Hematopoietic multipotent progenitor cell treated with erythropoietin and hydrocortisone succinate and interleukin-3 and kit ligand, for 17 days (in vitro differentiated cells): ENCODE data around the gene KIF26B.
"Not testable (repeated sequence)": the region's sequence is repeated elsewhere in the genome, so short reads cannot be mapped to it uniquely, and the experiment has no call there.

Experiments
- DNase-seq: peaks from one replicate; pipeline ENCODE4 v3.0.0-alpha.2; 2015; ENCODE audit warnings: low spot score

The KIF26B gene

DNA sequence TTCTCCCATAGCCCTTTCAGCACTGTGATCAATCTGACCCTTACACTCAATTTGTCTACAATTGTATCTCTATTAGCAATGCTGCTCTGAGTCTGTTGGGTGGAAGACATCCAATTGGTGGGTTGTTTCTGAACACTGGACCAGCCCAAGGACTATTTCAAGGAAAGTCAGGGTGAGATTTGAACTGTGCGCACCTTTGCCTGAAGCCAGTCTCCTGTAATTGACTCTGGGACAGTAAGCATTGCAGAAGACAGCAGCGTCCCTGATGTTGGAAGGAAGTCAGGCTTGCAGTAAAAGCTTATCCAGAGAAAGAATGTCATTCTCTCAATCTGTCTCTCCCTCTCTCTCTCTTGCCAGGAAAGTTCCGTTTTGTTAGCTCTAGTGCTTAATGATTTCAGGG is 233.9 kb downstream of the KIF26B start:
- DNase-seq: no peak

DNA sequence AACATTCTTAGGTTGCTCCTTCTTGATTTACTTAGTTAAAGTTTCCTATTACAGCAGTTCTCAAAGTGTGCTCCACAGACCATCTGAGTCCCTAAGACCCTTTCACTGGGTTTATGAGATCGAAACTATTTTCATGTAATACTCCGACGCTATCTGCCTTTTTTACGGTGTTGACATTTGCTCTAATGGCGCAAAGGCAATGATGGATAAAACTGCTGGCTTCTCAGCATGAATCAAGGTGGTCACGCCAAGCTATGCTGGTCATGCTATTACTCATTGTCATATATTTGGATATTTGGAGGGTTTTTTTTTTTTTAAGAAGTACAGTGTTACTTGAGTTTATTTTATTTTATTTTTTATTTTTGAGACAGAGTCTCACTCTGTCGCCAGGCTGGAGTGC is 235.1 kb downstream of the KIF26B start:
- DNase-seq: no peak

DNA sequence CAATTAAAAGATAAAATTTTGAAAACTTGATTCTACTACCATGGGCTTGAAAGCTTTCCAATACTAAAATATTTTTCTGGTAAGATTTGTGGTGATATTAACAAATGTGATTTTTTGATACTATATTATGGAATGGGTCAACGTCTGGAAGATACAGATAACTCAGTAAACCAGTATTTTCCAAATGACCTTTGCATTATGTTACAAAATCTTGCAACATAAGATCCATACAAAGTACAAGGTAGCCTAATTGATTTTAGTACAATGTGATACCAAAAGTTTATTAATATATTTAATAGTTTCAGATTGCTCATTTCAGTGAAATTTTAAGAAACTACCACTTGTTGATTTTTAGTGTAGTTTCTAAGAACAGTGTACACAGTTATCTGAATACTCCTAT is 236.2 kb downstream of the KIF26B start:
- DNase-seq: no peak

DNA sequence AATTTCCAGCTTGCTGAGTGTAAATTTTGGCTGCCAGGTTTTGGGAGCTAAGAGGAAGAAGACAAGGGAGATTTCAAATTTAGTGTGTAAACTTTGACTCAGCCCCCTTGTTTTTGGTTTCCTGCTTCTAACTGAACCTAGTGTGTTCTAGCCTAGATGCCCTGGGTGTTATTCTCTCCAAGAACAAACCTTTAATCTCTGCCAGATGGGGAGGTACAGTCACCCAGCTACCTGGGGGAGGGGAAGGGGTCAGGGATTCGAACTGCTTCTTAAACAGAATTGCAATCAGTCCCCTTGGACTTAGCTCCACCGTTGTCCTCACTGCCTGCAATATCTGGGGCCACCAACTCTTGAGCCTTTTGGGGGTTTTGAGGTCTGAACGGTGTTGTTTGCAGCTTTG is 238.9 kb downstream of the KIF26B start:
- DNase-seq: no peak

DNA sequence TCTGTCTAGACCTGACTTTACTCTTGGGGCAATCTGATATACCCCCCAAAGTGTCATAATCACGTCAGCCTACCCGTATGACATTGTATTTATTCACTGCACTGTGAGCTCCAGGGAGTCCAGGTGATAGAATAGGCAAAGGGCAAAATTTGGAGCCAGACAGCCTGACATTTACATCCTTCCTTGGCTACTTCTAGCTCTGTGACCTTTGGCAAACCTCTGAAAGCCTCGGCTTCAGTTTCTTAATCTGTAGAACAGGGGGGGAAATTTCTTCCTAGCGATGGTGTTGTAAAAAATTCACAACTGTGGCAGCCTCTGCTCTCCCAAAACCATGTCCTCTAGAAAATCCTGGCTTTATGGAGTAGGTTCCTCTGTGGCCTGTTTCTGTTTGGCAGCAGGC is 240.9 kb downstream of the KIF26B start:
- no peak for DNase-seq

DNA sequence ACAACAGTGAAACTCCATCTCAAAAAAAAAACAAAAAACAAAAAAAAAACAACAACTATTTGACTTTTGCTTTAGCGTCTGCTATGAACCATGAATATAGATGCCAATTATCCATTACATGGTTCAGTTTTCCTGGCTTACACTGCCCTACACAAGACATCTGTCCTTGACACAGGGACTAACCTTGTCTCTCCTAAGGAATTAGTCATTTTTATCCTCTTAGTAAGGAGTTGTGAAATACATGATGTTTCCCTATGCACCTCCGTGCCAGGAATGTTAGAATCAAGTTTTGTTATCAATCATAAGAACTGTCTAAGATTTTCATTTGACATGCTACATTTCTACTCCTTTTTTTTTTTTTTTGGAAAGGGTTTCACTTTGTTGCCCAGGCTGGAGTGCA is 241.8 kb downstream of the KIF26B start:
- no peak for DNase-seq

DNA sequence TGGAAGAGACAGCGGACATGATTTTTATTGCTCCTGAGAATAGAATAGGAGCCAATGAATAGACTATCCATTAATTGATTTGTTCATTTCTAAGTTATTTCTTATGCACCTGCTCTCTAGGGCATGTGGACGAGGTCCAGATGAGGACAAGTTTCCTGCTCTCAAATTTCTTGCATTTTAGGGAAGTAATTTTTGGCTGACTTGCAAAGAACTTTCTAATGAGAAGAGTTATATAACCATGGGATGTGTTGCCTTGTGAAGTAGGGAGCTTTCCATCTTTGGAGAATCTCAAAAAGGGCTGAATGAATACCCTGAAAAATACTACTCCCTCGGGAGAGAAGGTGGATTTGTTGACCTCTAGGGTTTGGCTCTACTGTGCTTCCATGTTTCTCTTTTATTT is 243.0 kb downstream of the KIF26B start:
- DNase-seq: no peak

DNA sequence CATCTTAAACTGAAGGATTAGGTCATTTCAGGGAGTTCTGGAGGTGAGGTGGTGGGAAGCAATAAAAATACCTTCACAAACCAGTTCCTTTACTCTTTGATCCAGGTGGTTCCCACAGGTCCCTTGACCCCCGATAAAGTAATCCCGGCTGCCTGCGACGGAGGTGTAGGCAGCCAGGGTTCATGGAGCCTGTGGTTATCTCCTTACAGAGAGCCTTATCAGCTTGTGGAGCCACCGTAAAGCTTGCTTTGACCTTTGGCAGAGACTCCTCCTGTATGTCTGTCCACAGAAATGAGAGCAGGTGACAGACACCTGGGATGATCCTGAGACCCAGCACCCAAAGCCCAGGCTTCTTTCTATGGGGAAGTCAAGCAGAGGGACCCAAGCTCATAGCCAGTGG is 243.4 kb downstream of the KIF26B start:
- DNase-seq: no peak

DNA sequence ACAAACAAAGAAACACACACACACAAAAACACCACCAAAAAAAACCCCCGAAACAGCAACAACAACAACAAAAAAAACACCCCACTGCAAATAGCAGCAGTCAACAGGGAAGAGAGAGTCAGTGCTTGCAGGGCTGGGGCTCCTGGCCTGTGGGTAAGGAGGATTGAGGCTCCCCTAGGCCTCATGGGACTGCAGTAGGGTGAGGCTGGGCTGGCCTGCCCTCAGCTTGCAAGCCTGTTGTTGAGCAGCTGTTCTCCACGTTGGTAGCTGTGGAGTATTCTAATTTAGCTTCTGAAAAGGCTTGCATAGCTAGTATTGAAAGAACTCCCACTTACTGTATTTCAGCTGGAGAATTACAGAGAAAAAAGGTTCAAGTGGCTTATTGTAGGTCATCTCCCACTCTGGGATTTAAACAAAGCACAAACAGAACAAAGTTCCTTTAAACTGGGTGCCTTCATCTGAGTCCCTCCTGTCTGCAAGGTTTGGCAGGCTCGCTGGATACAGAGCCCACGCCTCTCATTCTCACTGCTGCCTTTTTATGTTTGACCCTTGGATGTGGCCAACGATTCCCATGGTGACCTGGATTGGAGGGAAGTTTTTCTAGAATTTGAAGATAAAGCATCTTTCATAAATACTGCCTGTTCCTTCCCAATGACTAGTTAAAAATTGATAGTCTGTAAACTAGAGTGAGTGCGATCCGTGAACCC is 247.2 kb downstream of the KIF26B start:
- no peak for DNase-seq

DNA sequence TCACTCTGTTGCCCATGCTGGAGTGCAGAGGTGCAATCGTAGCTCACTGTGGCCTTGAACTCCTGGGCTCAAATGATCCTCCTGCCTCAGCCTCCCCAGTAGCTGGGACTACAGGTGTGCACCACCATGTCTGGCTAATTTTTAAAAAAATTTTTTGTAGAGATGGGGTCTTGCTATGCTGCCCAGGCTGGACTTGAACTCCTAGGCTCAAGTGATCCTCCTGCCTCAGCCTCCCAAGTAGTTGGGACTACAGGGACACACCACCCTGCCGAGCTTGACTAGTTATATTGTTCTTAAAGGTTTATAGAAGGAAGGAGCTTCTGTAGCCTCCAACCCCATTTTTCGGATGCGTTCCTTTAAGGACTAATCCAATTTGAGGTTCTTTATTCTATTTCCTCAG is 248.2 kb downstream of the KIF26B start:
- DNase-seq: not testable (repeated sequence)

DNA sequence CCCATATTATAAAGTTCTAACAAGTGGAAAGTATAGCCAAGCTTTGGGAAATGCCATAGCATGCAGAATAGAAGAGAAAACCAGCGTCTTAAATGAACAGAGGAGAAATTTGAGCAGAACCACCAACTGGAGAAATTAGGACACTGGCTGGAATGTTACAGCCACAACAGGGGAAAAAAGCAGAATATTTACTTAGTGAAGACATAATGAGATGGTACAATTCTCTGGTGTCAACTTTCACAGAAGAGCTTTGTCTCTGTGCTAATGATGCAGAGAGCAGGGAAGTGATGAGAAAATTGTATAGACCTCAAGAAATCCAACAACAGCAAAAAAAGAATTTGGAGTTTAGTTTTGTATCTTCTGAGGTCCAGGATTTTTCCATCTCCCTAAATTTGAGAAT is 249.7 kb downstream of the KIF26B start:
- DNase-seq: no peak

DNA sequence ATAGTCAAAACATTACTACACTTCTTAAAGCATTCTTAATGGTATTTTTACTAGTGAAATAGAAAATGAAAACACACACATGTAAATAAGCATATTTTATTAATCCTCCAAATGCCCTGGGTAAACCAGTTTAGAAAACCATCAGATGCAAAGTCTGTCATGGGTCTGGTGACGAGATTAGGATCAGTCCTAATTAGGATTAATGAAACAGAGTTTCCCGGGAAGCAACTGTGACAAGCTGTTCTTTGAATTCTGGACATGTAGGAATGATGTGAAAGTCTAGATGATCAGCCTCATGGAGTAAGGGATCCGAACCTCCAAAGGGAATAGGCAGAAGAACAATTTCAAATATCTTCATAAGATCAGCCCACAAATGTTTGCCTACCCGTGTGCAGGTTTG is 250.2 kb downstream of the KIF26B start:
- no peak for DNase-seq

DNA sequence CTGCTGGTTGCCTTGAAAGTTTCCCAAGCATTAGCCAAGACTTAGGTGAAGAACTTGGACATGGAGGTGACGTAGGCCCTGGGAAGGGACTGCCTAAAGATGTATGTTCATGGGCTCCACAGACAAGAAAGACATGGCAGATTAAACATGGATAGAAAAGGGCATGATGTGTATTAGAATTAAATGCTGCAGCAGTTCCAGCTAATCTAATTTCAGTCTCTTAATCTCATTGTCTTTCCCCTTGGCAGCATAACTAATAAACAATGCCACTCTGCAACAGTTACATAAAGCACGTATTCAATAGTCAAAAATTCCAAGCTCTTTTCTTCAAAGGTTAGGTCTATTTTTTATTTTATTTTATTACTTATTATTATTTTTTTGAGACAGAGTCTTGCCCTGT is 251.6 kb downstream of the KIF26B start:
- no peak for DNase-seq

DNA sequence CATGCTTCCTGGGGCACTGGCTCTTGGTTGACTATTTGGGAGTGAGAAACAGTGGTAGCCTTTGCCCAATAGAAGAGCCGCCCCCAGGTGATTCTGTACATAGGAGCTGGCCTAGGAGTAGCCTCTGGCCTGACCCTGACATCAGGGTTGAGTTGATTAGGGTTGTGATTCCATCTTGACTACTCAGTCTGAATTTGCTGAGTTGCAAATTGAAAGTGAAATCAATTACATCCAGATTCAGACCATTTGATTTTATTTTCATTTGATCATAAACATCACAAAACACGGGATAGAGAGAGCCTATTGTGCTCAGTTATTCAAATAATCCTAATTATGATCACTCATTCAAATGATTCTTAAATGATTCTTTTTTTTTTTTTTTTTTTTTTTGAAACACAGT is 253.2 kb downstream of the KIF26B start:
- DNase-seq: no peak

DNA sequence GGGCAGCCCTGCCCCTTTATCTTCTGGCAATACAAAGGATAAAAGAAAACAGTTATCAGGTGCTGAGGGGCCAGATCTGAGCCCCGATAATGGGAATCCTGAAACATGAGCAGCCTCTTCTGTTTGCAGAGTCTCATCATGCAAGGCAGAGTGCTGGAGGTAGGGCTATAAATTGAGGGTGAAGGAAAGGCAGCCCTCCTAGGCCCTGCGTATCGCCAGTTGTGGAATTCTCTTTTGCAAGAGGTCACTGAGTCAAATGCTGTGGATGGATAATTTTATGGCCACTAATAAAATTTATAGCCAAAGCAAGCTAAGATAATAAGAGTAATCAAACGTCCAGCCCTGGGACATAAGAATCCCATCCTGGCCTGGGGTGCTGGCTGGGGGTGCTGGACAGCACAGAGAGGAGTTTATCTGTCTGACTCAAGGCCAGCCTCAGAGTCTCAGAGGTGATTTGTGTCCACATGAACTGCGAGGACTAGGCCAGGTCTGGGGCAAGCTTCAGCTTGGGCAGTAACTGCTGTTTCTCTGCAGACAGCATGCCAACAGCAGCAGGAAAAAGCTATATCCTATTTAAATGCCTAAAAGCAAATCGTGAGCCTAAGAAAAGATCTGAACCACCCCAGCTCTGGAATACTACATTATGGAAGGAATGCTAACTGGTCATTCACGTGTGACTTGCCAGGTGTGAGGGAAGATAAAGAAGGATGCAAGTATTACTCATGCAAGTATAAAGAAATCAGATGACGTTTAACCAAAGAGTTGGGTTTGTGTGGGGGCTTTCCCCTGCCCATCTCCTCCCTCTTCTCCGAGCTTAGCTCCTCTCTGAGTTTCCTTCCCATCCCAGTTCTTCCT is 254.8 kb downstream of the KIF26B start:
- no peak for DNase-seq

DNA sequence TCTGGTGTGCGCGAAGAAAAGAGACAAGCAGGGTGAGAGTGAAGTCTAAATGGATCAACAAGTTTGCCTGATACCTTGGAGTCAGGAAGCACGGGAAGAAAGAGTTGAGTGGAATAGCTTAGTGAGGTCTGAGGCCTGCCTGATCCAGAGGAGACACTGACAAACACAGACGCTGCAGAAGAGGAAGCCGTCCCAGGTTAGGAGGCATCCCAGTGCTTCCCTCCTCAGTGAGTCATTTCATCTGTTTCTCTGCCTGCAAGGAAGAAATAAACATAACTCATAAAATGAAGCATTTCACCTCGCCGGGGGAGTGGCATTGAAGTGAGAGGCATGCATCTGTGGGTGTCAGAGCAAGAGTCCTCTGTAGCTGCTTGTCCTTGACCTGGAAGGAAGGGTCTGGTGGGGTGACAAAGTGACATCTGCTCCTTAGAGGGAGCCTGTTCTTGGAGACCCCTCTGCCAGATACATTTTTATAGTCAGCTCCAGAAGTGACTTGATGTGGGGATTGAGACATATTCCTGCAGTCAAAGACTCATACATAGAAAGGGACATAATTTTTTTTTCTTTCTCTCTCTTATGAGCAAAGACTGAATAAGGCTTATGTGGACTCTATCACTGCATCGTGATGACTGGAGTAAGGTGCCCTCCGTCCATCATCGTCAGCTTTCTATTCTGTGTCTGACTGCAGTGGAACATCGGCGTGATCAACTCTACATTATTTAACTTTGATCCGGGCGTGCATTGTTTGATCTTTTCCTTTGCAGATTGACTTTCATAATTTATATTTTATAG is 256.7 kb downstream of the KIF26B start:
- no peak for DNase-seq

DNA sequence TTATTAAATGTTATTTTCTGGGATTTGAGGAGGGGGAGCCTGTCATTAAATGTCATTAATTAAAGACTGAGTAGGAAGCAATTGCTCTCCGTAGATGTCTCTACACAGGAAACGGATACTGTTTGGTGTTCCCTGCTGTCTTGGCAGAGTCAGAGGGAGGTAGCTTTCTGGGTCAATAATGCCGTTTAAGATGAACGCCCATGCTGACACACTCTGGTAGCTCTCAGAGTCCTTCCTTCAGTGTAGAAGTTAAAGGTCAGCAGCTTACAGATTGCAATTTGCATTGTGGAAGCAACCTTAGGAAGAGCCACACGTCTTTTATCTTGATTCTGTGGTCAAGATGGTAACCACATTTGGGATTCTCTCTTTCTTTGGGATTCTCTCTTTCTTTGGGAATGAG is 257.5 kb downstream of the KIF26B start:
- no peak for DNase-seq

DNA sequence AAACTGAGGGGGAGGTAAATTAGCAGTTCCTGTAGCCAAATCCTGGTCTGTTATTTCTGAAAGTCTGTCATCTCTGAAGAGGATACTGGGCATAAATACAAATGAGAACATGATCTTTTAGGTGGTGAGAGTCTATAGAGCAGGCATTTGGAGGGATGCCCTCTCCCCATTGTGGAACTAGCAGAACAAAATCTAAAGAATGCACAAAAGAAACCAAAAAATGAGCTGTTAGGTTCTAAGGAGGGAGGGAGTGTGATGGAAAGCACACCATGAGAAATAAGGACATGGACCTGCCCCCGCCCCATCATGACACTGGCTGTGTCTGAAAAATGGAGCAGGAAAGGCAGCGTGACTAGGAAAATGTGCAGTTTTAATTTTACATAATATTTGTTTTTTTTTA is 262.0 kb downstream of the KIF26B start:
- no peak for DNase-seq

DNA sequence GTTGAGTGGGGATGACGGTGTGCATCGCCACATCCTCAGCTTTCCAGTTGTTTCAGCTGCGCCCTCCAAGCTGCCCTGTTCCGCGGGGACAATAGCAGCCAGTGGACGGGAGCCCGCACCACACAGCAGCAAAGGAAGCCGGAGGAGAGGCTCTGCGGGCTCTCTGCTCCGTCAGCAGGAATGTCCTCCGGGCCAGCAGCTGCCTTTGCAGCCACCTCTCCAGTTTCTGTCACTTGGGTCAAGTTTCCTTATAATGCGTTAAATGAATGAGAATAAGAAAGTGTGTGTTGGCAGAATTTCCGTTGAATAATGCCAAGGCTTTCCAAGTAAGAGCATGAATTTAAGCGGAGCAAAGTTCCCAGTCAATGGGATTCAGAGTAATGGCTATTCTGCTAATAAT is 263.3 kb downstream of the KIF26B start:
- DNase-seq: no peak

DNA sequence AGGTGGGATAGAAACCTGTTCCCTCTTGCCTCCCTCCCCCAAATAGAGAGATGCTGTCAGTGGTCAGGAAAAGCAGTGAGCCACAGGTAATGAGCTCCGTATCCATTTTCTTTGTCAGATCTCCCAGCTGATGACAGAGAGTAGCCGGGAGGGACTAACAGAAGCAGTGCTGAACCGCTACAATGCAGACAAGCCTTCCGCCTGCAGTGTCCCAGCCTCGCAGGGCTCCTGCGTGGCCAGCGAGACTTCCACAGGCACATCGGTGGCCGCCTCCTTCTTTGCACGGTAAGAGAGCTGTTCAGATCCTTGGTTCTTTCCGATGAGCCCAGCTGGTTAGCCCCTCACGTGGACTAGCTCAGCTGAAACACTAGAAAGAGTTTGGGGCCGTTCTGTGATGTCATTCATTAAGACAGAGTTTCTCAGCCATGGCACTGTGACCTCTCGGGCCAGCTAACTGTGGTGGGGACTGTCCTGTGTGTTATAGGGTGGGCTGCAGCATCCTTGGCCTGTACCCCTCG is 264.7 kb downstream of the KIF26B start:
- DNase-seq: no peak

DNA sequence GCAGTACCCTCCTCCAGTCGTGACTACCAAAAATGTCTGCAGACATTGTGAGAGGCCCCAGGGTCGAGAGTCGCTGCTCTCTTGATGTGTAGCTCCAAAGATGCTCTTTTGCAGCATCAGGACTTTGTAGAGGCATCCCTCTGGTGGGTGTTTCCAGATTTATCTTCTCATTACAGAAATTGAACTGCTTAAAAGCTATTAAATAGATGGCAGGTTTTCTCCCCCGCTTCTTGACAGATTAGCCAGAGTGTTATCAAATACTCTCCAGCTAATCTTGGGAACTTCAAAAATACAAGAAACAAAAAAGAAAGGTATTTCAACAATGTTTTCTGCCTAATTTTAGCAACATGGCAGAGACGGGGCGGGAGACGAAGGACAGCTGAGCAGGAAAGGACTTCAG is 265.2 kb downstream of the KIF26B start:
- DNase-seq: no peak

DNA sequence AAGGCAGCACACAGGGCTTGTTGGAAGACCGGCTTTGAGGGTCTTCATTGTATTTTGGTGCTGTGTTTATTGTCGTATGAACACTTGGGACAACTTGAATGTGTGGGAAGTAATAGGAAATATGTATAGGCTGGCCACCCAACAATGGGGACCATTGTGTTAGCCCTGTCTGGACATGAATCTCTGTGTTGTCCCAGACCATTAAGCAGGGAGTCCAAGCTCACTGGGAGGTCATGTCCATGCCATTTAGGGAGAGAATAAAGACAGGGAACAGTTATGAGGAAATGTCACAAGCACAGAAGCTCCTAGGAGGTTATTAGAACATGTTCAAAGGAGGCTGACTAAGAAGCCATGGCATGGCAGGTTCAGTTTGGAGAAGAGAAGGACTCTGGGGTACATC is 266.1 kb downstream of the KIF26B start:
- DNase-seq: no peak

DNA sequence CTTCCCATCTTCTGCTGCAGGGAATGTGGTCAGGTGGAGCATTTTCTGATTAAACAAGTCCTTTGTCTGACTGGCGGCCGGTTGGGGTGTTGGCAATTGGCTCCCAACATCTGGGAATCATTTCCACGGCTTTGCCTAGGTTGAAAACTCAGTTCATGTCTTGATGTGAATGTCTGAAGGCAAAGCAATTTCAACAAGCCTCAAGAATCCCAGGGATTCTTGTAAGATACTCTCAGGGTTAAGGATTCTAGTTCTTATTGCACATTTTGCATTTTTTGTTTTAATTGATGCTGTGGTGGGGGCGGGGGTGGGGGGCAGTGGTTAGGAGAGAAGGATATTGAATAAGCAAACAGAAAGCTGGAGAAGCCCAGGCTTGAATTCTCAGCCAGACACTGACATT is 273.9 kb downstream of the KIF26B start:
- DNase-seq: no peak
